Amniotic epithelial cell (primary cell): ENCODE results near the gene NPIPB12.
"Not testable (repeated sequence)": the region's sequence is repeated elsewhere in the genome, so short reads cannot be mapped to it uniquely, and the experiment has no call there.

Experiments used
- DNase-seq: peaks from one replicate; pipeline ENCODE4 v3.0.0-alpha.2; 2010; ENCODE audit warnings: low read depth

NPIPB12 gene

DNA sequence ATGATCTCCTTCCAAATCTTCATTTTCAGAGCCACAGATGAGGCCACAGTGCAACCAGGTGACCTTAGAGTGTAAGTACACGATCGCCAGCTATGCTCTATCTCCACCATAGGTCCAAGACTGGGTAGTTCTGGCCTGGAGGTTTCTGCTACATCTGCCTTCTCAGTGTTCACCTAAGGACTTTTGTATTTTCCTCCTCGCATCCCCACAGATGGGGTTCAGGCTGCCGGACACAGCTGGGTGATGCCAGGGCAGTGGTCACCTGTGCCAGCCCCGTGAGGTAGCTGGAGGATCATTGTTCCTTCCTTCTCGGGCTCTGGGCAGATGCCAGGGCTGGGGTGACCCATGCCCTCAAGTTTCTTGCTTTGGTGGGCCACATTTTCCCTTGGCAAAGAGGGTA lies at the start of gene NPIPB12:
Gene NPIPB12, minus strand, starts transcription at position 101 of the 400 bp plus-strand sequence.
- DNase-seq = not testable (repeated sequence)

DNA sequence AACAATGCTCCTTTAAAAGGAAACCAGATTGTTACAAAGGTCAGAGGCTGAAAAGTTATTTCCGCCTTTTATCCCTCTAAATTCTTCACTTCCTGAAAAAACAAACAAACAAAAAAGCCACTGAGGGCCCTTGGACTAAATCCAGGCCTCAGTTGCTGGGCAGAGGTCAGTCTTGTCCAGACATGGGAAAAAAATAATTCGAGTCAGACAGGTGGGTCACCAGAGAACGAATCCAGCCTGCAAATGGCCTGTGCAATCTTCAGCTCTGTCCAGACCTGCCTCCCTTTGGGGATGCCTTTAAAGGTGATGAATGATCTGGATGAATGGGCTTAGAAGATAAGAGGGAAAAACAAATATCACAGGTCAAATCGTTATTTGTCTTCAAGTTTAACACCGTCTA lies 15.3 kb upstream of the NPIPB12 start:
- DNase-seq = not testable (repeated sequence)

DNA sequence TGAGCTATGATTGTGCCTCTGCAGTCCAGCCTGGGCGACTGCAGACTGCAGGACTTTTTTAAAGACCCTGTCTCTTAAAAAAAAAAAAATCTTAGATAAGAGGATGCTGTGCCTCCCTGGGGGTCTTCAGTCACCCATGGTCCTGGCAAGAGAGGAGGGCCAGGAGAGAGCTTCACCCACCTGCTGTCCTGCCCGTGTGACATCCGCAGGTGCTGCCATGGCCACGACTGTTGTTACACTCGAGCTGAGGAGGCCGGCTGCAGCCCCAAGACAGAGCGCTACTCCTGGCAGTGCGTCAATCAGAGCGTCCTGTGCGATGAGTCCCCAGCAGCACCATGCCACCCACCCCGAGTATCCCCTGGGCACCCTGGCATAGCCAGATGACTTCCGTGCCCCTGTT lies 23.9 kb downstream of the NPIPB12 start:
- DNase-seq = not testable (repeated sequence)

DNA sequence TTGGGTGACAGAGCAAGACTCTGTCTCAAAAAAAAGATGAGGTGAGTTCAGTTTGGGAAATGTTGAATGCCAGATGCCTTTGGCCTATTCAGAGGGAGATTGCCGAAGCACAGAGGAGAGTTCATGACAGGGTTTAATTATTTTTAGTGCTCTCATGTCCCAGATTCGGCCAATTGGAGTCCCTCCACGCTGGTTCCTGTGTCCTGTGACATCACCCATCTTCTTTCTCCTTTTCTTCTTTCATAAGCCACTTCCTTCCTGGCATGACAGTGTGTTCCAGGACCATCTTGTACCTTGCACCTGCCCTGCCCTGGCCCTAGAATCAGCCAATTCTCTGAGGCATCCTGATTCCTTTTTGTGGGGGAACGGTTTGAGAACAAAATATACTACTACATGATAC lies 34.1 kb downstream of the NPIPB12 start:
- not testable (repeated sequence) for DNase-seq

DNA sequence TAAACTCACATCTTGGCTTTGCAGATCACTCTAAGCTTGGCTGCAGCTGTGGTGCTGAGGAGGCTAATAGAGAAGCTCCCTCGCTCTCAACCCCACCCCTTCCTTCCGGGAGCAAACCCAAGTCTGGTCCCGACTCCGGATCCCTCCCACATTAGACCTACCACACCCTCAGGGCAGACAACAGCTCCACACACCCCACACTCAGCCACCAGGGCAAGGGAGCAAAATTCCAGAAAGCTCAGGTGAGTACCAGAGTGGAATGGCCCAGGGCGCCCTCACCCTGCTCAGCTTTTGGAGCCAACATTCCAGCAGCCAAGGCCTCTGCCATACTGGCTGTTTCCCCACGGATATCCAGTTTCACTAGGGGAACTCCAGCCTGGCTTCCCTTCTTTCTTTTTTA lies 36.5 kb downstream of the NPIPB12 start:
- not testable (repeated sequence) for DNase-seq

DNA sequence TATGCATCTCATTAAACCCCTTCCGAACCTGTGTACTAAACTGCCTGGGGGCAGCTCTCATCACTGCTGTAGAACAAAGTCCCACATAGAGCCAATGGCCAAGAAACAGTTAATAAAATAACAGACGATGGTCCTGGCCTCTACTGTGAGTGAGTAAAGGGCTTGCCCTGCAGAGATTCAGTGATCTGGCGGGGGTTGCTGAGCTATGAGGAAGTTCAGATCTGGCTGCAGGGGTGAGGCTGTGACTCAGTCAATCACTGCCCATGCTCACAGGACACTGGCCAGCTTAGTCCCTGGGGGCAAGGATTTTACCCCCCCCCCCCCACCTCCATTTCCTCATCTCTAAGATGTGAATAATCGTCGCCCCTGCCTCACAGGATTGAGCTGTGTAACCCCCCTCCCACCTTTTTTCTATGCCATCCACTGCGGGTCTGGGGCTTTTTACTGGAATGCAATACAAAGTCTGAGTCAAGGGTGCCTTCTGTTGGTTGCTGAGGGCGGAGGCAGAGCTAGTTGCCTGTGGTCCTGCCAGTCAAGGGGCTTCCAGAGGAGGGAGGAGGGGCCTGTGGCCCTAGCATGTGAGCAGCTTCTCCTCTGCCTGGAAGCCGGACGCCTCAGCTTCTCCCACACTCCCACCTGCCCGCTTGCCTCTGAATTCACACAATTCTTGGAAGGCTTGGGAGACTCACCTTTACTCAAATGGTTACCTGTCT lies 38.4 kb downstream of the NPIPB12 start:
- DNase-seq = not testable (repeated sequence)

DNA sequence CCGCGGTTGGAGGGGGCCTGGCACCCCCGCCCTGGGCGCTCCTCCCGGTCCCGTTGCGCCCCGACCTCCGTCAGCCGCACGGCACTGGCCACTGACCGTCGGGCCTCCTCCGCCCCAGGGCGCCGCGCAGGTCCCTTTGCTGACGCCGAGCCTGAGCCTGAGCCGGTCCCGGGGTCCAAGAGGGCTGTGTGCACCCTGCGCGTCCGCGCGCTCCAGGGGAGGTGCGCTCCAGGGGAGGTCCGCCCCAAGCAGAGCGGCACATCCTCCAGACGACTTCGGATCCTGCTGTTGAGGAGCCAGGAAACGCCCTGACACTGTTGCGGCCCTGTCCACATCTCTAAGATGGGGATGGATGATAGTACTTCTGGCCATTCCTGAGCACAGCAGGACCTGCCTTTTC lies 39.3 kb downstream of the NPIPB12 start:
- DNase-seq = not testable (repeated sequence)

DNA sequence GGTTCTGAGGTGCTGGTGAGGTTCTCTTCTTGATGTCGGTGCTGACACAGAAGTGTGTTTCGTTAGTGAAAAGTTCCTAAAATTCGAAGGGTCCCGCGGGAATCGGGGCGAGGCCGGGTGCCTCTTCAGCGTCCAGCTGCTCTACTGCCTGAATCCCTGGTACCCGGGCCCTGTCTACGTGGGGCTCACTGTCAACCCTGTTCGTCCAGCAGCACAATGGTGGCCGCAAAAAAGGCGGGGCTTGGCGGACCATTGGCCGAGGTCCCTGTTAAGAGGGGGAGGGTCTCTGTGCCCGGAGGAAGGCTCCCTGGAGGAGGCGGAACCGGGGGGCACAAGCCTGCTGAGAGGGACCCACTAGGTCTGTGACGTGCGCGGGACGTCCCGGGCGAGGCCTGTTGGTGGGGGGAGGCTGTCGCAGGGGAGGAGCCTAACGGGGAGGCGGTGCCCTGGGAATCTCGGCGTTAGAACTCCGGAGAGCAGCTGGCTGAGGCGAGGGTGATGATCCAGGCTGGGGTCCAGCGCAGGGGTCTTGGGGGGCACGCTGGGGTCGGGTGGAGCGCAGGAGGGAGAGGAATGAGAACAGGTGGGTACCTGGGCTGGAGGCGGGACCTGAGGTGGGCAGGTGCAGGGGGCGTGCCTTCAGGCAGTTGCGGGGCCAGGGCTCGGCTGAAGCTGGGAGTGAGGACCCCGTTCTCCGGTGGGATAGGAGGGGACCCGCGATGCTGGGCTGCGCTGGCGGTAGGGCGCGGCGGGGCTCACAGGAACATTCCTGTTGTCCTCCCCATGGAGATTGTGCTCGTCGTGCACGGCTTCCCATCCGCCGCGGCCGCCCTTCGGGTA lies 40.0 kb downstream of the NPIPB12 start:
- DNase-seq = not testable (repeated sequence)

DNA sequence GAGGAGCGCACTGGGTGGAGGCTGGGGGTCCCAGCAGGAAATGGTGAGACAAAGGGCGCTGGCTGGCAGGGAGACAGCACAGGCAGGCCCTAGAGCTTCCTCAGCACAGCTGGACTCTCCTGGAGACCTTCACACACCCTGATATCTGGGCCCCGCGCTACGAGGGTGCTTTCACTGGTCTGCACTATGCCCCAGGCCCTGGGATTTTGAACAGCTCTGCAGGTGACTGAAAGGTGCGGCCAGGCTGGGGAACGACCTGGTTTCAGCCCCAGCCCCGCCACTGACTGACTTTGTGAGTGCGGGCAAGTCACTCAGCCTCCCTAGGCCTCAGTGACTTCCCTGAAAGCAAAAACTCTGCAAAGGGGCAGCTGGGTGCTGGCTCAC lies 45.6 kb downstream of the NPIPB12 start:
- not testable (repeated sequence) for DNase-seq

DNA sequence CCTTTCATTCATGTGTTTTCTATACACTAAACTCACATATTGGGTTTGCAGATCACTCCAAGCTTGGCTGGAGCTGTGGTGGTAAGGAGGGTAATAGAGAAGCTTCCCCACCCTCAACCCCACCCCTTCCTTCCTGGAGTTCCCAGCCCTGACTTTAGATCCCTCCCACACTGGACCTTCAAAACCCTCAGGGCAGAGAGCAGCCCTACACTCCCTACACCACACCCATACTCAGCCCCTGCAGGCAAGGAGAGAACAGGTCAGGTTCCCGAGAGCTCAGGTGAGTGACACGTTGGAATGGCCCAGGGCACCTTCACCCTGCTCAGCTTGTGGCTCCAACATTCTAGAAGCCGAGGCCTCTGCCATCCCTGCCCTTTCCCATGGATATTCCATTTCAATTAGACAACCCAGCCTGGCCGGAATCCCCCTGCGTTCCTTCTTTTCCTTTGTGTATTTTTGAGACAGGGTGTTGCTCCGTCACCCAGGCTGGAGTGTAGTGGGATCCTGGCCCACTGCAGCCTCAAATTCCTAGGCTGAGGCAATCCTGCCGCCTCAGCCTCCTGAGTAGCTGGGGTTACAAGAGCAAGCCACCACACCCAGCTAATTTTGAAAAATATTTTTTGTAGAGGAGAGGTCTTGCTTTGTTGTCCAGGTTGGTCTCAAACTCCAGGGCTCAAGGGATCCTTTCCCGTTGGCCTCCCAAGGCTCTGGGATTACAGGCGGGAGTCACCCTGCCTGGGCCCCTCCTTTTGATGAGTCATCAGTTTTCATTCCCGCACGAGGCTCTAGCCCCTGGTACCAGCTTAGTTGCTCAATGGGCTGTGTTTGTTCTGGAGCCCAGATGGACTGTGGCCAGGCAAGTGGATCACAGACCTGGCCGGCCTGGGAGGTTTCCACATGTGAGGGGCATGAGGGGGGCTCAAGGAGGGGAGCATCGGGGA lies 46.2 kb downstream of the NPIPB12 start, which contains the start of gene SULT1A4:
Gene SULT1A4, plus strand, starts transcription at position 208 of the 941 bp plus-strand sequence. CDS start 1,473 bp downstream, outside the sequence.
- not testable (repeated sequence) for DNase-seq

DNA sequence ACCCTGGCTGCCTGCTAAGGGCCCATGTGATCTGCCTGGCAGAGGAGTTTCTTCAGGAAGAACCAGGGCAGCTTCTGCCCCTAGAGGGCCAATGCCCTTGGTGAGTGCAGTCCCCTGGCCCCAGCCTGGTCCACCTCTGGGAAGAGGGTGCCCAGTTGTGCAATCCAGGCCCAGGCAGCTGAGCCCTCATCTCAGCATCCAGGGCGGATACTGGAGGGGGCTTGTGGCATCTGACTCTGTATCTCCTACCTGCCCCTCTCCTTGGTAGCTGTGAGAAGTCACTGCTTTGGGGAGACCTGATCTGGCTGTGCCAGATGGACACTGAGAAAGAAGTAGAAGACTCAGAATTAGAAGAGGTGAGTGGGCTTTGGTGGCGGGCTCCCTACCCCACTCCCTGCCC lies 48.5 kb downstream of the NPIPB12 start:
- DNase-seq = not testable (repeated sequence)

DNA sequence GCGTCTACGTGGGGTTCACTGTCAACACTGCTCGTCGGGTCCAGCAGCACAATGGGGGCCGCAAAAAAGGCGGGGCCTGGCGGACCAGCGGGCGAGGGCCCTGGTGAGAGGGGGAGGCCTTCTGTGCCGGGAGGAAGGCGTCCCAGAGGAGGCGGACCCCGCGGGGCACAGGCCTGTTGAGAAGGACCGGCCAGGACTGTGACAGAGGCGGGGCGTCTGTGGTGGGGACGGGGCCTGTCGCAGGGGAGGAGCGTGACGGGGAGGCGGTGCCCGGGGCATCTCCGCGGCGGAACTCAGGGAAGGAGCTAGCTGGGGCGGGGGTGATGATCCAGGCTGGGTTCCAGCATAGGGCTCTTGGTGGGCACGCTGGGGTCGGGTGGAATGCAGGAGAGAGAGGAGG lies 51.4 kb downstream of the NPIPB12 start:
- not testable (repeated sequence) for DNase-seq

DNA sequence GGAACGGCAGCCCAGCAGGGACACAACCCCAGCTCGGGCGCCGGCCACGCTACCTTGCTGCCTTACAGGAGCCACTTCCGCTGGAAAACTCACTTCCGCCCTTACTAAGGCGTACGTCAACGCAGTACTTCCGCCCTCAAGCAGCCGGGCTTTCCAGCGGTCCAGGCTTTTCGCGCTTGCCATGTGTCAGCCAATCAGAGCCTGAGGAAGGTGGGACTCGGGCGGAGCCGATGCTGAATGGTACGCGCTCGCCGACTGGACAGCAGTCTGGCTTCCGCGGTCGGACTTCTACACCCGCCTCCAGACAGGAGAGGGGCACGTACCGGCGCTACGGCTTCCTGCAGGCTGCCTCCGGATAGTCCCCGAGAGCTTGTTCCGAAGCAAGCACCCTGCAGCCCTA lies 51.9 kb downstream of the NPIPB12 start, which contains the start of the genes BOLA2 and SLX1B:
Gene BOLA2, minus strand, starts transcription at position 83 of the 400 bp plus-strand sequence. CDS start 98 bp downstream, outside the sequence.
Gene SLX1B, plus strand, starts transcription at position 265 of the 400 bp plus-strand sequence.
- not testable (repeated sequence) for DNase-seq

DNA sequence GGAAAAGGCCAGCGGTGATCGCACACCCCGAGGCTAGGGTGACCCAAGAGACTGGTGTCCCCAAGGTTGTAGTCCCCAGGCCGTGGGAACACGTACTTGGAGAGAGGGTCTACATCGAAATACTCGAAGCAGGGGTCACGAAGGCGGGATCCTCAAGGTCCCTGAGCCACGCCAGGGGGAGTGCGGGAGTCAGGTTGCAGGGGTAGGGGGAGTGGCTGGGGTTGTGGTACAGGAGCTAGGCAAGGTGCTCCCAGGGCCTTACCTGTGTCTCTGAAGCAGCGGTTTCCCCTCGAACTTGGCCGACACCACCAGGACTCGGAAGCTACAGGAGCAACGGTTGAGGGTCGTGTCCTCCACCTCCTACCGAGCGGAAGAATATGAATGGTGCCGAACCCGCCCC lies 52.5 kb downstream of the NPIPB12 start:
- DNase-seq = not testable (repeated sequence)
